NCI-H1436 (cell line): ENCODE data around the gene RIN3.
"Not testable (repeated sequence)": the region's sequence is repeated elsewhere in the genome, so short reads cannot be mapped to it uniquely, and the experiment has no call there.

Experiments
- DNase-seq: peaks from one replicate; lab custom pipeline; 2025; lab: John Stamatoyannopoulos, UW

Gene RIN3

DNA sequence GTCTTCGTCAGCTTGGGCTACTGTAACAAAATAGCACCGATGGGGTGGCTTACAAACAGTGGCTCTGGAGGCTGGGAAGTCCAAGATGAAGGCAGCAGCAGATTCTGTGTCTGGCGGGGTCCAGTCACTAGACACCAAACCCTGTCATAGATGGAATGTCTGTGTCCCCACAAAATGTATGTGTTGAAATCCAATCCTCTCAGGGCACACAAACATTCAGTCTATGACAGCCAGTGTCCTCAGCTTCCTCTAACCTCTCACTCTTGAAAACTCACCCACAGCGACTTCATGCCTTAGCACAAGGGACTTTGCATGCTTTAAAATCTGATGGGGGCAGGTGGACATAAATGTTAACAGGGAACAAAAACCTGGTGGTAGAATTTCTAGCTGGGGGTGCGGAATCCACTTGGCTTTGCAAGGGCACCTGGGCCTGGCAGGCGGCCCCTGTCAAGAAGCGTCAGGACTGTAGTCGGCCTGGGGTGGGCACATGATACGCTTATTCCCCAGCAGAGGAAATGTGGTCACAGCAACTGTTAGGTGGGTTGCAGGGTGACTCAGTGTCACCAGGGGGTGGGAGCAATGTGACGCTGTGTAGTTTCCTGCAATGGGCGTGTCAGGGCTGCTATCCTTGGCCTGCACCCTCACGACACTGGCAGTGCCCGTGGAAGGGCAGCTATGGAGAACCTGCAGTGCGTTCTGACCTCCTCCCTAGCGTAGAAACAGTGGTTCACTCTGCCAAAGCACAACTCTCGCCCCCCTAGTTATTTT is 17.7 kb downstream of the RIN3 start:
- no peak for DNase-seq

DNA sequence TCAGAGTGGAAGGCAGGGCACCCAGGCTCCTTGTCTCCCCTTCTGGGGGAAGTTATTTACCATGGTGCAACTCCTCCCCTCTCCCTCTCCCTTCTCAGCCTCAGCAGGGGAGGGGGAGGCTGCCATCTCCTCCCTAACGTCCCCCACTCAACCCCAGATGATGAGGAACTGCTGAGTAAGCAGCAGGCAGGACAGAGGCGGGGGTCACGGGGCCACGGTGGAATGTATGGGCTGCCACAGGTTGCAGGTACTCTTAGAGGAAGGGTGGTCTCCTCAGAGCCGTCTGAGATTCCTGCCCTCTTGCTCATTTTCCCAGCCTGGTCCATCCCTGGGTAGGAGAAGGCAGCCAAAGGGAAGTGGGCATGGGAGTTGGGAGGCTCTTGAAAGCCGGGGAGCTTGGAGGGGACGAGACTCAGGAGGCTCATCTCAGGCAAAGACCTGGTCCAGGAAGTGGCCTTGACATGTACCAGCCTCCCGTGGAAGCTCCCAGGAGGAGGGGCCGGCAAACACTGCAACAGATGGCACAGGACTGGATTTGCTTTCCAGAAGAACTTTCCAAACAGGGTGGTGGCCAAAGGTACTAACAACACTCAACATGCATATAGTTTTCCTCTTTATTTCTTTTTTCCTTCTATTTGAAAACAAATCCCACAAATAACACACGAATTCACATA is 19.0 kb downstream of the RIN3 start:
- no peak for DNase-seq

DNA sequence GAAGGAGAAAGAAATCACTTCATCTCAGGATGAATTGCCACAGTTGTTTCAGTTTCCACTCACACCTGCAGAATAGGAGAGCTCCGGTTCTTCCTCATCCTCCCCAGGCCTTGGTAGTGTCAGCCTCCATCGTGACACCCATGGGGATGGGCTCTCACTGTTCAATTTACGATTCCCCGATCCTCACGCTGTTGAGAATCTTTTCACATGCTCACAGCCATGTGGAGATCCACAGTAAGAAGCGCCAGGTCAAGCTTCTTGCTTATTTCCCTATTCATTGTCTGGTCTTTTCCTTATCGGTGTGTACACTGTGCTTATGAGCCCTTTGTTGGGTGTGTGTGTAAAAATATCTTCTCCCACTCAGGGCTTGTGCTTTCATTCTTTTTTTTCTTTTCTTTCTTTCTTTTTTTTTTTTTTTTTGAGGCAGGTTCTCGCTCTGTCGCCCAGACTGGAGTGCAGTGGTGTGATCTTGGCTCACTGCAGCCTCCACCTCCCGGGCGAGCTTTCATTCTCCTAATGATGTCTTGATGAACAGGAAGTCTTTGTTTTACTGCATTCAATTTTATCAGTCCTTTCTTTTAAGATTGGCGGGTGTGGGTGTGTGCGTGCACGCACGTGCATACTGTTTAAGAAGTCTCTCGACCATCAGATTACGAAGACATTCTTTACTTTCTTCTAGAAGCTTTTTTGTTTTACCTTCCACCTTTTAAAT is 21.5 kb downstream of the RIN3 start:
- no peak for DNase-seq

DNA sequence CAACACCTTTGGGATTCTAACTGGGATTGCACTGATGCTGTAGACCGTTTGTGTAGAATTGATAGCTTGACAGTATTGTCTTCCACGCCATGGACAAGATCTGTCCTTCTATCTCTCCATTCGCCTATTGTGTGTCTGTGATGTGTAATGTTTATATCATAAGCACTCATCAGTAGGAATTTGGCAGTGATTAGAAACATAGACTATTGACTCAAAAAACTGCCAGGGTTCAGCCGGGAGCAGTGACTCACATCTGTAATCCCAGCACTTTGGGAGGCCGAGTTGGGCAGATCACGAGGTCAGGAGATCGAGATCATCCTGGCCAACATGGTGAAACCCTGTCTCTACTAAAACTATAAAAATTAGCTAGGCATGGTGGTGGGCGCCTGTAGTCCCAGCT is 22.6 kb downstream of the RIN3 start:
- DNase-seq: not testable (repeated sequence)

DNA sequence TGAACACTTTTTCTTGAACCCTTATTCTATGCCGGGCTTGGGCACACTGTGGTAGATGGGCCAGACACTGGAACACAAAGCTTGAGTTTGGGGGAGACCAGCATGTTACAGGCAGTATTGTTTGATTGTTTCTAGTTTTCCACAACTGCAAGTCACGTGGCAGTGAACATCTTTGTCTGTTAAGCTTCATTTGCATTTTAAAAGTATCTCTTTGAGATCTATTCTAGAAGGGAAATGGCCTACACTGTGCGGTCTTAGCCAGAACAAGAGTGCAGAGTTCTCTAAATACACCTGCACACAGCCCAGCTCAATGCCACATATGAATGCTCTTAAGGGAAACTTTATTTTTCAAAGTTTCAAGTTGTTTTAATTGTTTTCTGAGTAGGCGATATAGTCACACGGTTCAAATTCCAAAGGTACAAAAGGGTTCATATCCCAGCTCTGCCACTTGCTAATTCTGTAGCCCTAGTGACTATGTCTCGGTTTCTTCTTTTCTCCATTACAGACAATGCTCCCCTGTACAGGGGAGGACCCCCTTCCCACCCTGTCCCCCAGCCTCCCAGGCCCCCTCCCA is 24.9 kb downstream of the RIN3 start:
- DNase-seq: no peak

DNA sequence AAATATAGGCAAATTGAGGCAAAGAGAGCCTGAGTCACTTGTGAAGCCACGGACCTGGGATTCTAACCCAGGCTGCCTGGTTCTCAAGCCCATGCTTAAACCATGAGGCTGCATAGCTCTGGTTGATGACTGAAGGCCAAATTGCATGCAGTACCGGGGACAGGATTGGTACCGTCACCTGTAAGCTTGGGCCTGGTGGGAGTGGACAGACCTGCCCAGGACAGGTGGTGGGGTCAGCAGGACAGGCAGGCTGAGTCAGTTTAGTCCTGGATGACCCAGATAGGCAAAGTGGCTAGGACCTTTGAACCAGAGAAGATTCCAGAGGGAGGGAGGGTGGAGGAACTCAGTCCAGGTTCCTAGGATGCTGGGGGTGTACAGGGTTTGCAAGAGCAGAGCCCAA is 25.8 kb downstream of the RIN3 start:
- no peak for DNase-seq

DNA sequence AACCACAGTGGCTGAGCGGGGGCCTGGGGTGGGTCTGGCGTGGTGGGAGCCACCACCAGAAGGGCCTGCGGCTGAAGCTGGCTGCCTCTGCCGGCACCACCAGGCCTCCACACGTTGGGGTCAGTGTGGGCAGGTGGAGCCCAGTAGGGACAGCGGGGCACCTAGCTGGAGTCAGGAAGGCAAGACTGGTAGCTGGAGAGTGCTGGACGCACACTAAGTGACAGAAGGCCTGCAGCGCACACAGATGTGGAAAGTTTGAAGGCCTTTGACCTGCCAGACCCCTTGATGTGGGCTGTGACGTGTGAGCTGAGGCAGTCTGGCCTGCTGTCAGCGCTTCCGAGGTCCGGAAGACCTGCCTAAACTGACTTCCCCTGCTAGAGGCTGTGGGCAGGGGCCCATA is 26.3 kb downstream of the RIN3 start:
- no peak for DNase-seq

DNA sequence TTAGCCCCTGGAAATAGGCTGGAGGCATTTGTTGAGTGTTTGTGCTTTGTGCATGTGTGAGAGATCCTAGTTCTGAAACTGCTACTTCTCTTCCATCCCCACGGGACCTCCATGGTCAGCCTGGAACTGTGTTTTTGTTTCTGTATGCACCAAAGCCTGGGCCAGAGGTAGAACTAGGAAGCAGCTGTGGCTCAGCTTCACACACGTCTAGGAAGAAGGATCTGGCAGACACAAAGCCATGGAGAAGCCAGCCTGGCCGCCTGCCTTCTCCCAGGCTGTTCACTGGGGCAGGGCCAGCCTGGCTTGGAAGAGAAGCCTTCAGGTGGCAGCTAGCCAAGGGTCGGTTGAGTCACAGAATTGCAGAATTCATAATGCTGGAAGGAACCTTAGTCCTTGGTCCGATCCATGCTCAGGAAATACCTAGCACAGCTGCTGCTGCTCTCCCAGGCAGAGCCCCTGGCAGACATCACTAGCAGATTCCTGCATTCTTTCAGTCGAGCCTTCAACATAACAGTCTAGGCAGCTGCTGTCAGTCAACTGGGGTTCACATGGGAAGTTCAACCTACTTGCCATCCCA is 27.0 kb downstream of the RIN3 start:
- no peak for DNase-seq

DNA sequence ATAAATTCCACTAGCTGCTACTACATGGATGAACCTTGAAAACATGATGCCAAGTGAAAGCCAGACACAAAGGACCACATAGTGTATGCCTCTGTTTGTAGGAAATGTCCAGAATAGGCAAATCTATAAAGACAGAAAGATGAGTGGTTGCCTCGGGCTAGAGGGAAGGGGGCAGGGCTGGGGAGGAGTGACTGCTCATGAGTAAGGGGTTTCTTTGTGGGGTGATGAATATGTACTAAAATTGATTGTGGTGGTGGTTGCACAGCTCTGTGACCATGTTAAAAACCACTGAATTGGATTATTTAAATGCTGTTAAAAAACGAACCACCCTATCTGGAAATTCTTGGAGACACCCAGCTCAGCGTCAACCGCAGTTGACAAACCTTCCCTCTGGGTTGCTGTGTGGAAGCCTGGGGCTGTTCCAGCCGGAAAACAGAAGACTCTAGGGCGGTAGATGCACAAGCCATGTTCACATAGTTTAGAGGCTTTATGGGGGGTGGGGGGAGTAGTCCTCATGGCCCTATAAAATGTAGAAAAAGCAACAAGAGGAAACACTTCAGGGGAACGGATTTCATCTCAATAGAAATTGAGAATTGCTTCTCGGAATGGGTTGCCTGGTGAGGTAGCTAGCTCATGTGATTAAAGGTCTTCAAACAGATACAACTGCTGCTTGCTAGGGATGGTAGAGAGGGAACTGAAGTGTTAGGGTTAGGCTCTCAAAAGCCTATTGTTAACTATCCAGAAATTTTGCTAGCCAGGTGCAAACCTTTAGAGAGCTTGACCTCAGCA is 29.4 kb downstream of the RIN3 start:
- DNase-seq: no peak

DNA sequence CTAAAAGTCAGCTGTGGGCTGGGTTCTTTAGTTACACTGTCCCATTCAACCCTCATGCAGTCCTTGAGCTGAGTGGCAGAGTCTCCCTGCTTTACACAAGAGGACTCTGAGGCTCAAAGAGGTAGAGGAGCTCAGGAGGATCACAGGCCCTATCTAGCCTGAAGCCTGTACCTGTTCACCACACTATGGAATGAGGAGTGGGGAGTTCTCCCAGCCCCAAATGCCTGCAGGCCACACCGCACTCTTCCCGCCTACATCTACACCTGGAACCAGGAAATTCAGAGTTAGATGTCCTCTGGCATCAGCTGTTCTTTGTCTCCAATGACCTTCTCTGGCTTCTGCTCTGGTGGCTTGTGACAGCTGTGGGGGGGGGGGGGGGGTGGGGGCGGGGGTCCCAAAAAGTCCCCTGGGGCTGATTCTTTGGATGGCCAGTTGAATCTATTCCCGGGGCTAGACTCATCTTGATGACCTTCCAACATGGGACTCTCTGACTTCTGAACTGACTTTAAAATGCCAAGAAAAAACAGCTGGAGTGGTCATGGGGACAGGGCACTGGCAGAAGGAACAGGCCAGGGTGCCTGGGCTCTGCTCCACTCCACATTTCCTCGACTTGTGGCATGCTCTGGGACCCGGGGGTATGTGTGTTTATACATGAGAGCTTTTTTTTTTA is 30.6 kb downstream of the RIN3 start:
- DNase-seq: no peak

DNA sequence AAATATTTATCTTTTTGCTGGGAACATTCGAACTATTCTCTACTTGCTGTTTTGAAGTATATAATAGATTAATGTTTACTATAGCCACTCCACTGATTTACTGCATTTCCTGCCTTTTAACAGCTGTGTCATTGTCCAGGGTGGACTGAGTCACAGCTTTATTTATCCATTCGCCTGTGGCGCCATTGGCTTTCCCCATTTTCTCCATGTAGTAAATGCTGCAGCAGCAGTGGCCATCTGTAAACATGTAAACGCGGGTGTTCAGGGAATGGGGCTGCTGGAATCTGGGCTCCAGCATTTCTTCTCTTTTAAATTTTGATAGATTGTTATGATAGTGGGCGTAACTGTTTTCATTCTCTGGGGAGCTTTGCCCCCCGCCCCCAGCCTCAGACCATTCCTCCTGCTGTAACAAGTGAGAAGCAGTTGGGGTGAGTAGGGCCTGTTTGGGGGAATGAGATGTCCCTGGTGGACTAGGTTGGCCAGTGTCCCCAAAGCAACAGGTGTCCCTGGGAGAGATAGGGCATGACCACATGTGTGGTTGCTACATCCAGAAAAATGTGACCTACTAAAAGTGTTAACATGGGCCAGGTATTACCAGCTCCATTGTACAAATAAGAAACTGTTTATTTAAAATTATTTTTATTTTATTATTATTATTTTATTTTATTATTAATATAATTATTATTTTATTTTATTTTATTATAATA is 32.9 kb downstream of the RIN3 start:
- DNase-seq: no peak

DNA sequence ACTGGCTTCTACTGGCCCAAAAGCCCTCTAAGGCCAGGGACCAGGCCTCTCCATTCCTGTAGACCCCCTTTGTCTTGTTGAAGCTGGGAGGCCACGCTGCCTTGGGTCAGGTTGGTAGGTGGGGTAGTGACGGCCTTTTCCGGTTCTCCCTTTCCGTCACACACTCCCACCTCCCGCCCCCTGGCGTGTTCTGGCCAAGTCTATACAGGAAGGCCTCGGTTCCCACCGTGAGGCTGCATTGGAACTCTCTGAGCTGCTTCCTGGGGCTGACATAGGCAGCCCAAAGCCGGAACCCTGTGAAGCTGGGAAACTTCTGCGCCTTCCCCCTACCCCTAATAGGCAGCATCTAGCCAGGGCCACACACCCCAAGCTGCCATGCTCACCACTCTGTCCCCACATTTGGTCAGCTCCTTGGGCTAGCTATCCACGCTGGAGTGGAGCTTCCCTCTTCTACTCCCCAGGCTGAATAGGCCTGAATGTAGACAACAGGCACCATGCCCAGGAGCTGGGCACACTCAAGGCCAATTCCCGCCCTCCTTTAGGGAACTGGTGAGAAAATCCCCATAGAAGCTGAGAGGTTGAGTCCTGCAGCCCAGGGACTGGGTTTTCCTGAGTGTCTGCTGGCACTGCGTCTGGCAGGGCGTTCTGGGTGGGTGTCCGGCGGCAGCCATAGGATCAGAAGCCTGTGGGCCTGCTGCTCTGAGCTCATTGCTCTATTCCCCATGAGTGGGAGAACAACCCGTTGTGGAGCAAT is 35.7 kb downstream of the RIN3 start:
- DNase-seq: no peak

DNA sequence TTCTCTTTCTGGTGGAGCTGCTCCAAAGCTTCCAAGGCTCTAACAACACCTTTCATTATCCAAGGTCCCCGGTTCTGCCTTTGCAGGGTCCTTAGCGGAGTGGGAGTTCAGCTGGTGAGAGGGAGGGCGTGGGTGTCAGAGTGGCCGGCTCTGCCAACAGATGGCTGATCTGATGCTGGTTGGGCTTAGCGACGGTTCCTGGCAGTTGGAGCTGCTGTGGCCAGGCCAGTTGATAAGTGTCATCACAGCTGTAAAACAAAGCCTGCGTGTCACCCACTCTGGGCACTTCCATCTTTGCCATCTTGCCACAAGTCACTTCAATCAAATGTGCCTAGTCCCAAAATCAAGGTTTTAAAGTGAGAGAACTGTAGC is 36.3 kb downstream of the RIN3 start:
- DNase-seq: no peak

DNA sequence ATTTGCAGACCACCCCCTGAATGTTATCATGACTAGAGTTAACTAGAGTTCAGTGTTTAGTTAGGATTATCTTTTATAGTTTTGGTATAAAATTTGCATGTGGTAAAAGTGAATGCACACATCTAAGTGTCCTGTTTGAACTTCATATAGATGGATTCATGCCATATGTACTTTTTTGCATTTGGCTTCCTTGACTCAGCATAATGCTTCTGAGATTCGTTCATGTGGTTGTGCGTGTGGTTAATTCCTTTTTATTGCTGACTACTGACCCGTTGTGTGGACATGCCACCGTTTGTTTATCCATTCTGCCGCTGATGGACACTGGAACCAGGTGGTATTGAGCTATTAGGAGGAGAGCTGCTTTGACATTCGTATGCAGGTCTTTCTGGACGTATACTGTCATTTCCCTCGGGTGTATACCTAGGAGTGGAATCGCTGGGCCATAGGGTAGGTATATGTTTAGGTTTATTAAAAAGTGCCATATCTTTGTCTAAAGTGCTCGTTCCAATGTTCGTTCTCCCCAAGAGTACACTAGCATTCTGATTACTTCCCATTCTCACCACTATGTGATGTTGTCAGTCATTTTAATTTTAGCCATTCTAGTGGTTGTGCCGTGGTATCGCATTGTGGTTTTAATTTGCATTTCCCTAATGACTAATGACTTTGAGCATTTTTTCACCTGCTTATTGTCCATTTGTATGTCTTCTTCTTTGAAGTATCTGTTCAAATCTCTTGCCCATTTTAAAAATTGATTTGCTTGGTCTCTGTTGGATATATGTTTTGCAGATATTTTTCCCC is 37.7 kb downstream of the RIN3 start:
- no peak for DNase-seq

DNA sequence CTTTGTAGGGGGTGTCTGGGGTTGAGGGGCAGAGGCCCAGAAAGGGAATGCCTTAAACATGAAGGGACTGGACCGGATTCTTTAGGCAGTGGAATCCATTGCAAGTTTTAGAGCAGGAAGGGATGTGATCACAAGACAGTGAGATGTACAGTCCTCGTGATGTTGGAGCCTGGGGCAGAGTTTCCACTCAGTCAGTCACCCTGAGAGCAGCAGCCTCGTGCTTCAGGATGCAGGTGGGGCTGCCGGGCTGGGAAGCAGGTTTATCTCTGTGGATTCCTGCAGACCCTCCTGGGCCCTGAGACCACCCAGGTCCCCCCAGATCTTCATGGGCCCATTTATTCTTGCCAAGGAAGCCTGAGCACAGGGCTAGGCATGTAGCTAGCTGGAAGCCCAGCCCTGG is 38.5 kb downstream of the RIN3 start:
- no peak for DNase-seq

DNA sequence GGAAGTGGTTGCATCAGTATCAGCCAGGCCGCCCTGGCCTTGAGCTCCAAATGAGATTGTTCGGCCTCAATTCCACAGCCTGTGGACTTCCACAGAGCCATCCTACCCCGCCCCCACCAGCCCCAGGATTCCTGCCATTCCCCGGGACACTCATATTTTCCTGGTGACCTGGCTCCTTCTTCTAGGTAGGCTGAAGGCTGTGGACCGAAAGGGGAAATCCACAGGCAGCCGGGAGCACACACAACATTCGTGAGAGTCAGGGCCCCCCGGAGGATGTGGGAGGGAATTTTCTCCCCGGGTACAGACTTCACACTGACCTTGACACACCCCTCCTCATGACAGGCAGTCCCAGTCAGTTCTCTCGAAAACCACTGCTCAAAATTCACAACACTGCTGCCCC is 39.9 kb downstream of the RIN3 start:
- no peak for DNase-seq

DNA sequence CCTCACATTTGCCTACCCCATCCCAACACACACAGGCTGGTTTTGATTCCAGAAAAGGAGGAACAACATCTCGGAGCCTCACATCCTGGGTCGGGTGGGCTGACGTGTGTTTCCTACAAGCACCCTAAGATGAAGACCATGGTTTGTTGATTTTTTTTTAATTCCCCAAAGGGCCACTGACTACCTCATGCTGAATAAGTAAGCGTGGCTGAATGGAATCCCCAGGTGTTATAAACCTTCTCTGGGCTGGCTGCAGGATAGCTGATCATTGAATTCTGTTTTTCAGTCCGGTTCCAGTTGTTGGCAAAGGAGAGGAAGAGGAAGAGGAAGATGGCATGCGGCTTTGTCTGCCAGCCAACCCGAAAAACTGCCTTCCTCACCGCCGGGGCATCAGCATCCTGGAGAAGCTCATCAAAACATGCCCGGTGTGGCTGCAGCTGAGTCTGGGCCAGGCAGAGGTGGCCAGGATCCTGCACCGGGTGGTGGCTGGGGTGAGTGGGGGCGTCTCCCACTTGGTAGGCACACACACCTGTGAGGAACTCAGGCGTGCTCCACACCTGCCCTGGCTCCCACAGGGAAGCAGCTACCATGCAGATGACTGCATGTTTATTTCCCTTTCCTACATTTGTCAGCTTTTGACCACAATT is 42.0 kb downstream of the RIN3 start:
- no peak for DNase-seq

DNA sequence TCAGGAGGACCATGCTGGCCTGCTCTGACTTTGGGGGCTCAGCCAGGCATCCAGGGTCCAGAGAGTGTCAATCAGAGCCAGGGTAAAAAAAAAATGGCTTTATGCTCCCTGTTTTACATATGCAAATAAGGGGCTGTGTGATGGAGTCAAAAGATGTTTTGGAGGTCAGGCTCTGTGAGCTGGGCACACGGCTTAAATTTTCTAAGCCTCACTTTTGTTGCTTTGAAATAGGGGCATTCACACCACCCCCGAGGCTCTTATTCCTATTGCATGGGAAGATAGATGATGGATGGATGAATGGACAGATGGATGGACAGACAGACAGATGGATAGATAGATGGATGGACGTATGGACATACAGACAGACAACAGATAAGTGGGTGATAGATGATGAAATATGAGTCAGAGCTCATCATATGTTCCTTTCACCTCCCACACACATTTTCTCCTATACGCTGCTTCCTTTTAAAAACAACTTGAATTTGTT is 42.7 kb downstream of the RIN3 start:
- DNase-seq: no peak
